NCI-H2107 (cell line): ENCODE data around the gene OTOL1.
"Not testable (repeated sequence)": the region's sequence is repeated elsewhere in the genome, so short reads cannot be mapped to it uniquely, and the experiment has no call there.

Experiments
- DNase-seq: peaks from one replicate; lab custom pipeline; 2025; lab: John Stamatoyannopoulos, UW

OTOL1 gene

GRCh38 chr3:161496508-161496907, at the start of gene OTOL1:
Gene OTOL1, plus strand, starts transcription at chr3:161496808. Its CDS starts 0 bp downstream, at chr3:161496808.
- no peak for DNase-seq

DNA sequence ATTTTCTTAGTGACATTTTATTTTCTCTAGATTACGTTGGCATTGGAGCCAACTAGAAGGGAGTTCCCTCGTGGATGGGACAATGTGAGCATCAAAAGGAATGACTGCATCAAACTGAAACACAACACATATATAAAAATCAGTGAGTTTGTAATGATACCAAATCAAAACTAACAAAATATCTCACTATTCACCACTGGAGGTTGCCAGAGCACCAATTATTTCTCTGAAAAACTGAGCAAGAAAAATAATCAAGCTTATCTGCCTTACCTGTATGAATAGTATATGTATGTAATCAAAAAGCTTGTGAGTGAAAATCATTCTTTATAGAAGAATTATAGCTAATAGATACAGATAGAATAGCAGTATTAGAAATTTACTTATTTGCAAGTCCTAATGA, 46.8 kb upstream of the OTOL1 start:
- DNase-seq, result no peak

DNA sequence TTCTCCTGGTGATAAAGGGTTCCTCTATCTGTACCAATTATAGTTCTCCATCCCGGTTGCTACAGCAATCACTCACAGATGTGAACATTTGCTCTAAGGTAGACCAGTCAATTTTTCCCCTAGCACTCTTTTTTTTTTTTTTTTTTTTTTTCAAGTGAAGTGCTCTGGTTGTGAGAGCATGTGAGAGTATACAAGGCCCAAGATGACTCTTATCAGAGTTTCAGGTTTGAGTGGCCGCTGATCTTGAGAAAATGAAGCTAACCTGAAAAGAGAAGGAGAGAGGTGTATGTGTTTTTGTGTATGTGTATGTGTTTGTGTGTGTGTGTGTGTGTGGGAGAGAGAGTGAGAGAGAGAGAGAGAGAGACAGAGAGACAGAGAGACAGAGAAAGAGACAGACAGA, 44.4 kb upstream of the OTOL1 start:
- no peak for DNase-seq

DNA sequence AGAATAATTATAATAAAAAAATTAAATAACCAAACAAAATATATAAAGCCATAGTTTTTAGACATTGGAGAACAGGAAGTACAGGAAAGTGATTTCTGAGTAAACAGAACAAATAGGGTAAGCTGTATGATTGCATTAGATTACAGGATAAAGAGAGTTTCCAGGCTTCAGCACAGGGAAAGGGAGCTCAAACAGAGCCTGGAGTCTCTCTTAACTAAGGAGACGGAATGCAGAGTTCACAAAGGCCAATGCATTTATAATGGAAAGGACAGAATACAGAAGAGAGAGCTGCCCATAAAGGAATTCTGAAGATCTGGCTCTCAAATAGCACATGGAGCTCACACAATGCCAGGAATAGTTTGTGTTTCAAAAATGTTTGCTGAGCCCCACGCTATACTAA, 42.0 kb upstream of the OTOL1 start:
- DNase-seq, result no peak

DNA sequence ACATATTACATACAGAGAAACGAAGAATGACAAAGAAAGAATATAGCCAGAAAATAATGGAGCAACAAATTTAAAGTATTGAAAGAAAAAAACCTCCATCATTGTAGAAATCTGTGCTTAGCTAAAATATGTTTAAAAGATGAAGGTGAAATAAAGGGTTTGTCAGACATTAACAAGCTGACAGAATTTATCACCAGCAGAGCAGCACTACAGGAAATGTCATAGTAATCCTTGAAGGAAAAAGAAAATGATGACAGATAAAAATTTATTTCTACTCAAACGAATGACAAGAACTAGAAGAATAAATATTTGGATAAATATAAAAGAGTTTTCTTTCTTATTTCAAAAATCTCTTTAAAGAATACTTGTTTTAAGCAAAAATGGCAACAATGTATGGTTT, 40.6 kb upstream of the OTOL1 start:
- no peak for DNase-seq

DNA sequence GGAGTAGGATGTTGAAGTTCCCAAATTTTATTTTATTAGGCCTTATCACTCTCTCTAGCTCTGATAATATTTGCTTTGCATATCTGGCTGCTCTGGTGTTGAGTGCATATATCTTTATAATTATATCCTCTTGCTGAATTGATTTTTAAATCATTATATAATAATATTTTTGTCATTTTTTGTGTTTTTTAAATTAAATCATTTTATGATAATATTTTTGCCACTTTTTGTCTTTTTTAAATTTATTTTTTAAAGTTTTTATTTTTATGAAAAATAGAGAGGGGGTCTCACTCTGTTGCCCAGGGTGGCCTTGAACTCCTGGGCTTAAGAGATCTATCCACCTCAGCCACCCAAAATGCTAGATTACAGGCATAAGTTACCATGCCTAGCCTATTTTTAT, 34.5 kb upstream of the OTOL1 start:
- no peak for DNase-seq

DNA sequence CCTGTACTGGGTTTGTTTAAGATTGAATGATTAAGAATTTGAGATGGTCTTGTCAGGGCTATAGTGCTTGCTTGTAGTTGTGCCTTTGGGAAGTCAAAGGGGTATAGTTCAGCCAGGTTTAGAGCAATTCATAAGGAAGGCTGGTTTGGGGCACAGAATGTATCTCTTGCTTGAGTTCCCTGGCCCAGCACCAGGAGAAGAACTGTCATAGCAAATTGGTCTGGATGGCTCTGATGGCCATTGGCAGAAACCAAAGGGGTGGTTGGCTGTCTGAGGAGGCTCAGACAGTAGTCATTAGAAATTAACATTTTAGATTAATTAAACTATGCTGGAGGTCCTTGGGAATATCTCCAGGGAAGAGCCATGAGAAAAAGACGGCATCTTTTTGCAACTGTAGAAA, 25.4 kb upstream of the OTOL1 start:
- DNase-seq, result no peak

DNA sequence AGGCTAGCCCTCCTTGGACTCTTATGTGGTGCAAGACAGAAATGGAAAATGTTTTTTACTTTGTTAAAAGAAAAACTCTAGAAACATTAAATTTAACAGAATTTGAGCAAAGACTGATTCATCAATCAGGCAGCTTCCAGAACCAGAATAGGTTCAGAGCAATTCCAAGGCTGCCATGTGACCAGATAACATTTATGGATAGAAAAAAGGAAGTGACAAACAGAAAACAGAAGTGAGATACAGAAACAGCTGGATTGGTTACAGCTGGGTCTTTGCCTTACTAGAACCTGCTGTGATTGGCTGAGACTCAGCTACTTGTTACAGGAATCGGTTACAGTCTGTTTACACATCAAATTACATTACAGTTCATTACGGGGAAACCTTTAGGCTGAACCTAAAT, 22.5 kb upstream of the OTOL1 start:
- DNase-seq, result no peak

DNA sequence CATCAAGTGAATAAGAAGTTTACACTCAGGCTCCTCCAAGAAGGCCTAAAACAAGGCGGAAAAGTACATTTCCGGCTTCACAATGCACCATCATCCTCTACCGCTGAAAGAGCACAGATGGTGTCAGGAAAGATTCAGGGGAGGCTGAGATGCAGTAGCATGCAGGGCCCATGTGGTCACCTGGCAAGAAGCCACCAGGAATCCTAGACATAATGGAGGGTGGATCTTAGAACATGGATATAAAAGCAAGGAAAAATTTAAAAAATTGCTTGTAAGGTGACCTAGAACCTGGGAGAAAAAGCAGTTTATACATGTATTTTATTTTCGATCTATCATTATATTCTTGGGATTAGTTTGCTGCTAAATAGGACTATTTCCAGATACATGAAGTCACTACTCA, 21.9 kb upstream of the OTOL1 start:
- no peak for DNase-seq

- DNase-seq, result no peak
Measured at GRCh38 chr3:161475206-161475605, 21.4 kb upstream of the OTOL1 start.

DNA sequence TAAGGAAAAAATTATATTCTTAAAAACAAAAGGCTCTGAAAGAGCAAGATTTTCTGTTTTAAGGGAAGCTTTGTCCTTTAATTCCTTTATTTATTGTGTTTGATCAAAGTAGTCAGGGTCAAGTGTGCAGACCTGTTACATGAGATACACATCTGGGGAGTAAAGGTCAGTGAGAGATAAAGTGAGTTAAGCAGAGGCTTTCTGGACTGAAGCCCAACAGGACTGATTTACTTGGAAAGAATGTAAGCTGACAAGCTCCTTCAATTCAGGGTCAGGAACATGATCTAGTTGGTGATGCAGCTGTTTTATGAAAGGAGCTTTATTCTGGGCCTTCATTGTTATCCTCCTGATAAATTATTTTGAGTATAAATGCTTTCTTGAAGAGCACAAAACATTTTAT, 20.7 kb upstream of the OTOL1 start:
- no peak for DNase-seq

DNA sequence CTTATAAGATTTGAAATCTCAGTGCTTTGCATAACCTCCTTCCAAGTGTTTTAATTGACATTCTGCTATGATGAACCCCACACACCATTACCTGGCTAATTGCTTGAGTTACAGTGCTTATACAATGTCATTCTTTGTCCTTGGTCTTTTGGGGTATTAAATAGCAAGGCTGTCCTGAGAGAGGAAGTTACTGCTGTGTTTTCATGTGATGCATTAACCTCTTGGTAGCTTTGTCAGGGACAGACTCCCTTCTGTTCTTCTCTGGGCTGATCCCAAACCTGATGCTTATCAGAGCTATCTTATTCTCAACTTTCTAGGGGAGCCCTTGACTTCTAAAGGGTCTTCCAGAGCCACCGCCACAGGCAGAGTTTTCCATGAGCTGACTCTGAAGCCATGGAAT, 12.4 kb upstream of the OTOL1 start:
- DNase-seq, result no peak

DNA sequence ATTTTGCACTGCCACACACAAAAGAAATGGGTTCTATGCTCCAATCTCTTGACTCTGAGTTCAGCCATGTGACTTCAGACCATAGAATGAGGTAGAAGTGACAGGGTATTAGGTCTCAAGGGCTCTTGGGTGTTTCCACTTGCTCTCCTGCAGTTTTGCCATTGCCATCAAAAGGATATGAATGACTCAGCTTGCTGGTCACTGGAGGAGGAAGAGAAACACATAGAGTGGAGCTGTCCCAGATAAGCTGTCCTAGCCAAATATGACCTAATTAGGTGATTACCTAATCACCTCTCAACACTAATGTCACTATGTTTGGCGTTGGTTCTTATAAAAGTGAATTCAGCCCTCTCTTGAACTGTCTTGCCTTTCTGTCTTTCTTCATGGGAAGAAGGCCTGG, 8.3 kb upstream of the OTOL1 start:
- DNase-seq, result not testable (repeated sequence)

- no peak for DNase-seq
Measured at GRCh38 chr3:161489395-161489794, 7.2 kb upstream of the OTOL1 start.

GRCh38 chr3:161490845-161491244, 5.8 kb upstream of the OTOL1 start:
- not testable (repeated sequence) for DNase-seq

GRCh38 chr3:161498259-161498921, 1.8 kb downstream of the OTOL1 start:
- no peak for DNase-seq

- DNase-seq, result no peak
Measured at GRCh38 chr3:161500068-161500796, 3.6 kb downstream of the OTOL1 start.

DNA sequence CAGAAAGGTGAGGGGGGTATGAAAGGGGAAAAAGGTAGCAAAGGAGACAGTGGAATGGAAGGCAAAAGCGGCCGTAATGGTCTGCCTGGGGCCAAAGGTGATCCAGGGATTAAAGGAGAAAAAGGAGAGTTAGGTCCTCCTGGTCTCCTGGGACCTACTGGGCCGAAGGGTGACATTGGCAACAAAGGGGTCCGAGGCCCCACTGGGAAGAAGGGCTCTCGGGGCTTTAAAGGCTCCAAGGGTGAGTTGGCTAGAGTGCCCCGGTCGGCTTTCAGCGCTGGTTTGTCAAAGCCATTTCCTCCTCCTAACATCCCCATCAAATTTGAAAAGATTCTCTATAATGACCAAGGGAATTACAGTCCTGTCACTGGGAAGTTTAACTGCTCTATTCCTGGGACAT, 6.7 kb downstream of the OTOL1 start:
- DNase-seq, result no peak

- DNase-seq, result peak; percentile 11
Measured at GRCh38 chr3:161508852-161509477, 12.4 kb downstream of the OTOL1 start.

DNA sequence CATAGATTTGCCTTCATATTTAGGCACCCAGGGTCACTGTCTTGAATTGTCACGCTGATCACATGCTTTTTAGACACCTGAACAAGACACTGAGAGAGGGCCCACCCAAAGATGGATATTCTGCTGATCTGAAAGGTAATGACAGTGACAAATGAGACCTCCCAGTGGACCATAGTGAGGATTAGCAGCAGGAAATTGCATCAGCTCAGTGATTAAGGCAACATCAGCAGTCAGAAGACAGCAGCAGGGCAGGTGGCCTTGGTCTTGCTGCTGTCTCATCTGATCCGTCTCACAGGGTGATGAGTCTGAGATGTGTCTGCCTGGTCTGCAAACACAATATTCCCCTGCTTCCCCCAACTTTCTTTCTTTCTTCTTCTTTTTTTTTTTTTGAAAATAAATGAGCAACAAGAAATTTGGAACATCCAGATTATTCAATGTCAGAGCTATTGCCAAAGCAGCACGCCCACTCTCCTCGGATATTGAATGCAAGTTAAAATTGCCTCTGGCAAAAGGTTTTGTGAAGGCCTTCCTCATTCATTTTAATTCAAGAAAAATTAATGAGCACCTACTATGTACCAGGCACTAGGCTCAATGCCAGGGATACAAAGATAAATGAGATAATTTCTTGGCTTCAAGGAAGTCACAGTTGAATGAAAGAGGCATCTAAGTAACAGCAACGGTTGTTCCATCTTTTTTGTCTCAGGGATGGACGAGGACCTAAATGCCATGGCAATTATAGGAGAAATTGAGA, 14.1 kb downstream of the OTOL1 start:
- DNase-seq, result no peak

- DNase-seq, result no peak
Measured at GRCh38 chr3:161523916-161524315, 27.3 kb downstream of the OTOL1 start.

GRCh38 chr3:161531930-161532329, 35.3 kb downstream of the OTOL1 start:
- DNase-seq, result no peak

DNA sequence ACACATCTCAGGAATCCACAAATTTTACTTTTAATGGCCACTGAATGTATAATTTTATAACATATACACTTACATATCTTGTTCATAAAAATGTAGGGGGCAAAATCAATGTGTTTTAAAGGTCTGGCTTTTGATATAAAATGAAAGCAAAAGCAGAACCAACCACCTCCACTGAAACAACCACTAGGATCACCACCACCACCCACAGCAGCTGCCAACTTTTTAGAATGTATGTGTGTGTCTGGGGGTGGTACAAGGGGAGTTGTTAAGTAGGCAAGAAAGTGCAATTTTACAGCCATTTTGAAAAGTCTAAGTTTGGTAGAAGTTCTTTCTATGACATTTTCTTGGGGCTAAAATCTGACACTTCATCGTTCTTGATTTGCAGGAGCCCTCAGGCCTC, 44.0 kb downstream of the OTOL1 start:
- DNase-seq, result no peak
